Calu3 (cell line): ENCODE results near the gene TMEM14B. TPM values are rescaled to one million over a fixed set of nuclear protein-coding genes. Genes with fewer than 3 reads are reported as not detected.

Source experiments
- BruUV-seq: library from RNA; stranded (reverse); fragments of 400-500 nt; replicated peaks from 2 replicates; lab custom pipeline; 2021; lab: Mats Ljungman, UMichigan
- CTCF ChIA-PET: fragments of 300-600 bp; sonication (Branson Sonifier 250); formaldehyde crosslinking; loops from one replicate; lab custom pipeline; 2022; ENCODE audit warnings: antibody characterized with exemption; lab: Charles Lee
- DNase-seq: peaks from one replicate; pipeline ENCODE4 v3.0.0; 2022
- H3K27ac Mint-ChIP-seq: one replicate; pipeline ENCODE4 v1.8.0; 2022; ENCODE audit warnings: mixed read lengths; ENCODE audit not compliant: unreplicated experiment
- H3K27me3 Mint-ChIP-seq: one replicate; pipeline ENCODE4 v1.8.0; 2022; ENCODE audit warnings: mixed read lengths; ENCODE audit not compliant: unreplicated experiment
- H3K36me3 Mint-ChIP-seq: one replicate; pipeline ENCODE4 v1.8.0; 2022; ENCODE audit warnings: mild to moderate bottlenecking, moderate library complexity, mixed read lengths; ENCODE audit not compliant: insufficient read depth, unreplicated experiment
- H3K4me1 Mint-ChIP-seq: one replicate; pipeline ENCODE4 v1.8.0; 2022; ENCODE audit warnings: mild to moderate bottlenecking, low read depth, mixed read lengths; ENCODE audit not compliant: unreplicated experiment
- H3K4me3 Mint-ChIP-seq: one replicate; pipeline ENCODE4 v1.8.0; 2022; ENCODE audit warnings: mild to moderate bottlenecking, low read depth, moderate library complexity, mixed read lengths; ENCODE audit not compliant: unreplicated experiment
- H3K9me3 Mint-ChIP-seq: one replicate; pipeline ENCODE4 v1.8.0; 2022; ENCODE audit warnings: low read depth, mixed read lengths; ENCODE audit not compliant: unreplicated experiment
- CTCF ChIP-seq: fragments of 200-600 bp; IDR thresholded peaks from one replicate; pipeline ENCODE4 v1.8.0; 2022; ENCODE audit warnings: antibody characterized with exemption; ENCODE audit not compliant: unreplicated experiment
- intact Hi-C: fragments of 100-400 bp; cut with micrococcal nuclease; formaldehyde crosslinking; loops from one replicate; pipeline ENCODE4 v1.10.0; 2022; ENCODE audit not compliant: unreplicated experiment
- total RNA-seq: library from RNA; stranded (reverse); gene quantifications from 2 replicates; pipeline ENCODE4 v1.2.3, GENCODE V29; 2022

Gene TMEM14B
- total RNA-seq, 1 experiment from 2014 or later, result 63.9 TPM

- BruUV-seq, result no TSS peak
- Mint-ChIP-seq H3K36me3 (no peaks in the 10 kb centered on the region), H3K27ac (no peak overlapping the region), H3K4me3 (no peak overlapping the region), H3K4me1 (no peaks in the 10 kb centered on the region), H3K27me3 (no peaks in the 10 kb centered on the region), H3K9me3 (no peaks in the 10 kb centered on the region)
- no peak for TF ChIP-seq CTCF
- no peak for DNase-seq
- intact Hi-C loops, result no loop called here
- CTCF ChIA-PET, result no interaction called here
Measured at GRCh38 chr6:10792101-10792500, 44.5 kb downstream of the TMEM14B start.

GRCh38 chr6:10793035-10793434 is 45.4 kb downstream of the TMEM14B start:
- H3K4me3 Mint-ChIP-seq, result no peak overlapping the region
- no peak for DNase-seq
- no peaks in the 10 kb centered on the region for H3K4me1 Mint-ChIP-seq
- BruUV-seq, result no TSS peak
- intact Hi-C loops, result no loop called here
- H3K9me3 Mint-ChIP-seq, result no peaks in the 10 kb centered on the region
- H3K27me3 Mint-ChIP-seq, result no peaks in the 10 kb centered on the region
- H3K27ac Mint-ChIP-seq, result no peak overlapping the region
- H3K36me3 Mint-ChIP-seq, result no peaks in the 10 kb centered on the region
- no peak for TF ChIP-seq CTCF
- CTCF ChIA-PET, result no interaction called here

GRCh38 chr6:10793695-10794094 is 46.1 kb downstream of the TMEM14B start:
- Mint-ChIP-seq H3K4me1 (no peaks in the 10 kb centered on the region), H3K27me3 (no peaks in the 10 kb centered on the region), H3K36me3 (no peaks in the 10 kb centered on the region), H3K9me3 (no peaks in the 10 kb centered on the region), H3K27ac (no peak overlapping the region), H3K4me3 (no peak overlapping the region)
- TF ChIP-seq CTCF, result no peak
- DNase-seq, result no peak
- intact Hi-C loops, result no loop called here
- CTCF ChIA-PET, result no interaction called here
- no TSS peak for BruUV-seq

- BruUV-seq, result no TSS peak
- intact Hi-C loops, result no loop called here
Measured at GRCh38 chr6:10794239-10794638, 46.6 kb downstream of the TMEM14B start.

More at GRCh38 chr6:10794239-10794638, 46.6 kb downstream of the TMEM14B start:
- CTCF ChIA-PET, result no interaction called here
- no peak for TF ChIP-seq CTCF
- Mint-ChIP-seq H3K9me3 (no peaks in the 10 kb centered on the region), H3K27me3 (no peaks in the 10 kb centered on the region), H3K4me1 (no peaks in the 10 kb centered on the region), H3K36me3 (no peaks in the 10 kb centered on the region), H3K27ac (no peak overlapping the region), H3K4me3 (no peak overlapping the region)
- DNase-seq, result no peak
